K562 (cell line): ENCODE measurements around the gene TNNT1. TPM values are rescaled to one million over a fixed set of nuclear protein-coding genes. Genes with fewer than 3 reads are reported as not detected.

ENCODE experiments used
- ELF1 ChIP-seq: fragments of 200-800 bp; sonication (Bioruptor generic); IDR thresholded peaks from 2 replicates; pipeline ENCODE4 v1.6.1; 2016; ENCODE audit warnings: missing genetic modification characterization, missing compliant biosample characterization
- ETS2 ChIP-seq: IDR thresholded peaks from 2 replicates; pipeline ENCODE4 v1.6.1; 2016; ENCODE audit warnings: borderline replicate concordance, missing genetic modification characterization, mild to moderate bottlenecking, moderate library complexity, missing compliant biosample characterization; ENCODE audit not compliant: poor library complexity, severe bottlenecking
- FOXK1 ChIP-seq: sonication (generic); formaldehyde crosslinking; IDR thresholded peaks from 2 replicates; pipeline ENCODE4 v1.8.0; 2022; ENCODE audit warnings: missing genetic modification reagents, mild to moderate bottlenecking, borderline replicate concordance
- HCFC1 ChIP-seq: IDR thresholded peaks from 2 replicates; pipeline ENCODE4 v1.6.1; 2012; ENCODE audit warnings: low read depth, low read length, improper control_type of control experiment
- HDAC8 ChIP-seq: fragments of 450-650 bp; IDR thresholded peaks from 2 replicates; pipeline ENCODE4 v1.6.1; 2016; ENCODE audit warnings: mild to moderate bottlenecking, missing genetic modification characterization, moderate library complexity, missing compliant biosample characterization
- MIER1 ChIP-seq: fragments of 450-650 bp; IDR thresholded peaks from 2 replicates; pipeline ENCODE4 v1.6.1; 2016; ENCODE audit warnings: antibody characterized with exemption, mild to moderate bottlenecking, low read depth
- NELFE ChIP-seq: IDR thresholded peaks from 2 replicates; pipeline ENCODE4 v1.6.1; 2011; ENCODE audit warnings: mild to moderate bottlenecking; ENCODE audit not compliant: insufficient read depth, insufficient read length
- NR1H2 ChIP-seq: sonication (generic); formaldehyde crosslinking; IDR thresholded peaks from 2 replicates; pipeline ENCODE4 v1.4.0; 2020; ENCODE audit warnings: mild to moderate bottlenecking, missing genetic modification reagents
- NRF1 ChIP-seq, 2 experiments: fragments of 450-650 bp; IDR thresholded peaks in 1 of 2; conservative IDR thresholded peaks in 1 of 2; 2 replicates each; pipeline ENCODE4 v1.6.1; 2014; ENCODE audit warnings: mild to moderate bottlenecking in 2 of 2
- PHF21A ChIP-seq: fragments of 450-650 bp; IDR thresholded peaks from 2 replicates; pipeline ENCODE4 v1.6.1; 2017; ENCODE audit warnings: low read depth, borderline replicate concordance
- SOX6 ChIP-seq: fragments of 450-650 bp; IDR thresholded peaks from 2 replicates; pipeline ENCODE4 v1.6.1; 2014; ENCODE audit warnings: mild to moderate bottlenecking
- SP1 ChIP-seq: sonication (generic); formaldehyde crosslinking; IDR thresholded peaks from 2 replicates; pipeline ENCODE4 v1.8.1; 2022; ENCODE audit warnings: mild to moderate bottlenecking, missing genetic modification reagents
- ZNF184 ChIP-seq: sonication (generic); formaldehyde crosslinking; IDR thresholded peaks from 2 replicates; pipeline ENCODE4 v1.5.0; 2020; ENCODE audit warnings: missing genetic modification reagents
- ZNF696 ChIP-seq: fragments of 250-450 bp; sonication (Bioruptor Pico); conservative IDR thresholded peaks from 2 replicates; pipeline ENCODE4 v1.4.0; 2020; ENCODE audit warnings: mild to moderate bottlenecking, moderate library complexity
- ZNF77 ChIP-seq: fragments of 250-450 bp; sonication (Bioruptor Pico); IDR thresholded peaks from 2 replicates; pipeline ENCODE4 v1.5.0; 2020
- polyA plus RNA-seq, 8 experiments: library from polyadenylated mRNA; depleted of rRNA in 4 of 8; stranded (reverse) in 5 of 8; unstranded in 3 of 8; fragments of >200 nt; fragmentation: Nextera tagmentation in 2 of 8; fragmentation: Illumina TruSeq in 1 of 8; extraction: Ambion mirVana in 2 of 8; extraction: Trizol in 1 of 8; gene quantifications; 2 replicates each; pipeline versions ENCODE4 v1.2.1 to v1.2.3, GENCODE V29; 2011 to 2014; ENCODE audit warnings: inconsistent platforms in 1 of 8, missing spikeins in 1 of 8
- total RNA-seq, 7 experiments: library from RNA; depleted of rRNA in 6 of 7; stranded (reverse); fragments of >200 nt in 6 of 7; fragmentation: Illumina TruSeq in 2 of 7; extraction: Trizol in 2 of 7; gene quantifications; 2 replicates each; pipeline versions ENCODE4 v1.2.1 to v1.2.3, GENCODE V29; 2011 to 2021; ENCODE audit warnings: low replicate concordance in 1 of 7
- TF ChIP-seq, protein P1 (sequence below): fragments of 250-450 bp; sonication (Bioruptor Pico); IDR thresholded peaks from 2 replicates; pipeline ENCODE4 v1.8.0; 2022; ENCODE audit warnings: moderate library complexity, mild to moderate bottlenecking, inconsistent platforms
- TF ChIP-seq, protein P2 (sequence below): fragments of 250-450 bp; sonication (Bioruptor Pico); IDR thresholded peaks from 2 replicates; pipeline ENCODE4 v1.8.0; 2021; ENCODE audit warnings: moderate library complexity, mild to moderate bottlenecking, inconsistent platforms
- TF ChIP-seq, protein P3 (sequence below): fragments of 200-800 bp; sonication (Bioruptor generic); IDR thresholded peaks from 2 replicates; pipeline ENCODE4 v1.6.1; 2017; ENCODE audit warnings: missing genetic modification characterization, missing compliant biosample characterization
- TF ChIP-seq, protein P4 (sequence below): fragments of 450-650 bp; IDR thresholded peaks from 2 replicates; pipeline ENCODE4 v1.6.1; 2018; ENCODE audit warnings: mild to moderate bottlenecking, low read depth; ENCODE audit not compliant: partially characterized antibody
- TF ChIP-seq, protein P5 (sequence below): sonication (generic); formaldehyde crosslinking; IDR thresholded peaks from 2 replicates; pipeline ENCODE4 v1.8.1; 2023; ENCODE audit warnings: mild to moderate bottlenecking, missing genetic modification reagents

TNNT1 gene
- total and polyA plus RNA-seq, 9 of the 15 experiments (the other 6 are each of a cell fraction or from before 2014, with no cell fraction given), result 31.8 to 390 (median 227) TPM

DNA sequence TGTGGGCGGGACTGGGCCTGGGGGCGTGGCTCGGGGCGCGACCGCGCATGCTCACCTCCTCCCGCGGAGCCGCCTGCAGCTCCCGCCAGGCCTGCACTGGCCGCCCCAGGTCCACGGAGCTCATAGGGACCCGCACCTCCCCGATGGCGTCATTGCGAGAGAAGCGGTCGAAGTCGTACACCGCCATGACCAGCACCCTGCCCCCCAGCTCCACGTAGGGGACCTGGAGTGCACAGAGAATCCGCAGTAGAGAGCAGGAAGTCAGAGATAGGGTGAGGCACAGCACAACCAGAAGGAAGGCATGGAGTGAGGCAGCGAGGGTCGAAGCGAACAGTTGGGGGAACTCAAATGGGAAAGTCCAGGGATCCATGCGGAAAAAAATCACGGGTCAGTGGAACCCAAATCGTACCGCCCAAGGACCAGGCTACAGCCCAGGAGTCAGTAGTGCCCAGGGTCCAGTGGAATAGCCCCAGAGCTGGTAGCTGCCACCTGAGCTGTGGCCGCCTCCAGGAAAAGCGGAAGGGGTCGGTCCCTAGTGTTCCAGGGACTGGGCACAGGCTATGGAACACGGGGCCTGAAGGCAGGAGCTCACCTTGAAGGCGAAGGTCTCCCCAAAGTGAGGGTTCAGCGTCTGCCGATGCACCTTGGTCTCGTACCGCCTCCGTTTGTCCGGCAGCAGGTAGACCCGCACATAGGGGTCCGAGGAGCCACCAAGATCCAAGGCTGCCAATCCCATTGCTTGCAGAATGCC lies 26.3 kb upstream of the TNNT1 start (continued):
- TF ChIP-seq ETS2 (no peak), NR1H2 (CRISPR knock-in tag) (no peak), NELFE (no peak), NRF1 (conservative IDR thresholded peaks at IDR 0.05 in 1 of 2, IDR thresholded peaks at IDR 0.05 in 1 of 2) (peak; percentile 95 to 96), ZNF184 (CRISPR knock-in tag) (no peak), ZNF696 (CRISPR knock-in tag) (no peak), MIER1 (0 out of 2 replicates have a peak, but pooled peaks have one; percentile 27), ZNF77 (CRISPR knock-in tag) (no peak), HDAC8 (no peak), SP1 (CRISPR knock-in tag) (peak; percentile 88), HCFC1 (no peak), SOX6 (0 out of 2 replicates have a peak, but pooled peaks have one; percentile 6), ELF1 (no peak; the same call in 1 of the 2 replicates), FOXK1 (no peak), PHF21A (no peak)
- TF ChIP-seq, protein P1, sequence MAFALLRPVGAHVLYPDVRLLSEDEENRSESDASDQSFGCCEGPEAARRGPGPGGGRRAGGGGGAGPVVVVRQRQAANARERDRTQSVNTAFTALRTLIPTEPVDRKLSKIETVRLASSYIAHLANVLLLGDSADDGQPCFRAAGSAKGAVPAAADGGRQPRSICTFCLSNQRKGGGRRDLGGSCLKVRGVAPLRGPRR (CRISPR knock-in tag), result no peak
- TF ChIP-seq, protein P2, sequence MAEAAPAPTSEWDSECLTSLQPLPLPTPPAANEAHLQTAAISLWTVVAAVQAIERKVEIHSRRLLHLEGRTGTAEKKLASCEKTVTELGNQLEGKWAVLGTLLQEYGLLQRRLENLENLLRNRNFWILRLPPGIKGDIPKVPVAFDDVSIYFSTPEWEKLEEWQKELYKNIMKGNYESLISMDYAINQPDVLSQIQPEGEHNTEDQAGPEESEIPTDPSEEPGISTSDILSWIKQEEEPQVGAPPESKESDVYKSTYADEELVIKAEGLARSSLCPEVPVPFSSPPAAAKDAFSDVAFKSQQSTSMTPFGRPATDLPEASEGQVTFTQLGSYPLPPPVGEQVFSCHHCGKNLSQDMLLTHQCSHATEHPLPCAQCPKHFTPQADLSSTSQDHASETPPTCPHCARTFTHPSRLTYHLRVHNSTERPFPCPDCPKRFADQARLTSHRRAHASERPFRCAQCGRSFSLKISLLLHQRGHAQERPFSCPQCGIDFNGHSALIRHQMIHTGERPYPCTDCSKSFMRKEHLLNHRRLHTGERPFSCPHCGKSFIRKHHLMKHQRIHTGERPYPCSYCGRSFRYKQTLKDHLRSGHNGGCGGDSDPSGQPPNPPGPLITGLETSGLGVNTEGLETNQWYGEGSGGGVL (CRISPR knock-in tag), result no peak
- TF ChIP-seq, protein P3, sequence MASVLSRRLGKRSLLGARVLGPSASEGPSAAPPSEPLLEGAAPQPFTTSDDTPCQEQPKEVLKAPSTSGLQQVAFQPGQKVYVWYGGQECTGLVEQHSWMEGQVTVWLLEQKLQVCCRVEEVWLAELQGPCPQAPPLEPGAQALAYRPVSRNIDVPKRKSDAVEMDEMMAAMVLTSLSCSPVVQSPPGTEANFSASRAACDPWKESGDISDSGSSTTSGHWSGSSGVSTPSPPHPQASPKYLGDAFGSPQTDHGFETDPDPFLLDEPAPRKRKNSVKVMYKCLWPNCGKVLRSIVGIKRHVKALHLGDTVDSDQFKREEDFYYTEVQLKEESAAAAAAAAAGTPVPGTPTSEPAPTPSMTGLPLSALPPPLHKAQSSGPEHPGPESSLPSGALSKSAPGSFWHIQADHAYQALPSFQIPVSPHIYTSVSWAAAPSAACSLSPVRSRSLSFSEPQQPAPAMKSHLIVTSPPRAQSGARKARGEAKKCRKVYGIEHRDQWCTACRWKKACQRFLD (CRISPR knock-in tag), result no peak; the same call in 1 of the 2 replicates
- TF ChIP-seq, protein P4, sequence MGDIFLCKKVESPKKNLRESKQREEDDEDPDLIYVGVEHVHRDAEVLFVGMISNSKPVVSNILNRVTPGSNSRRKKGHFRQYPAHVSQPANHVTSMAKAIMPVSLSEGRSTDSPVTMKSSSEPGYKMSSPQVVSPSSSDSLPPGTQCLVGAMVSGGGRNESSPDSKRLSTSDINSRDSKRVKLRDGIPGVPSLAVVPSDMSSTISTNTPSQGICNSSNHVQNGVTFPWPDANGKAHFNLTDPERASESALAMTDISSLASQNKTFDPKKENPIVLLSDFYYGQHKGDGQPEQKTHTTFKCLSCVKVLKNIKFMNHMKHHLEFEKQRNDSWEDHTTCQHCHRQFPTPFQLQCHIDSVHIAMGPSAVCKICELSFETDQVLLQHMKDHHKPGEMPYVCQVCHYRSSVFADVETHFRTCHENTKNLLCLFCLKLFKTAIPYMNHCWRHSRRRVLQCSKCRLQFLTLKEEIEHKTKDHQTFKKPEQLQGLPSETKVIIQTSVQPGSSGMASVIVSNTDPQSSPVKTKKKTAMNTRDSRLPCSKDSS, result no peak
- TF ChIP-seq, protein P5, sequence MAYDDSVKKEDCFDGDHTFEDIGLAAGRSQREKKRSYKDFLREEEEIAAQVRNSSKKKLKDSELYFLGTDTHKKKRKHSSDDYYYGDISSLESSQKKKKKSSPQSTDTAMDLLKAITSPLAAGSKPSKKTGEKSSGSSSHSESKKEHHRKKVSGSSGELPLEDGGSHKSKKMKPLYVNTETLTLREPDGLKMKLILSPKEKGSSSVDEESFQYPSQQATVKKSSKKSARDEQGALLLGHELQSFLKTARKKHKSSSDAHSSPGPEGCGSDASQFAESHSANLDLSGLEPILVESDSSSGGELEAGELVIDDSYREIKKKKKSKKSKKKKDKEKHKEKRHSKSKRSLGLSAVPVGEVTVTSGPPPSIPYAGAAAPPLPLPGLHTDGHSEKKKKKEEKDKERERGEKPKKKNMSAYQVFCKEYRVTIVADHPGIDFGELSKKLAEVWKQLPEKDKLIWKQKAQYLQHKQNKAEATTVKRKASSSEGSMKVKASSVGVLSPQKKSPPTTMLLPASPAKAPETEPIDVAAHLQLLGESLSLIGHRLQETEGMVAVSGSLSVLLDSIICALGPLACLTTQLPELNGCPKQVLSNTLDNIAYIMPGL (CRISPR knock-in tag), result no peak; the same call in 1 of the 2 replicates
